CD4-positive, alpha-beta memory T cell (primary cell): ENCODE data around the gene PER2. TPM values are rescaled to one million over a fixed set of nuclear protein-coding genes. Genes with fewer than 3 reads are reported as not detected.

Source experiments
- CTCF ChIA-PET: fragments of 350-600 bp; sonication (Branson Sonifier 250); formaldehyde crosslinking; loops from one replicate; lab custom pipeline; 2021; ENCODE audit warnings: inconsistent platforms; ENCODE audit not compliant: partially characterized antibody; lab: Charles Lee
- POLR2A ChIA-PET: fragments of 350-600 bp; sonication (Branson Sonifier 250); formaldehyde crosslinking; loops from one replicate; lab custom pipeline; 2021; ENCODE audit not compliant: partially characterized antibody; lab: Charles Lee
- DNase-seq, 5 donors: peaks; one replicate each; pipeline versions ENCODE4 v3.0.0 to v3.0.0-alpha.2; 2020 to 2022; ENCODE audit warnings: mixed read lengths in 1 of 5
- H3K27ac ChIP-seq: one replicate; pipeline ENCODE4 v1.7.0; 2013; ENCODE audit warnings: low read depth, low read length
- H3K27me3 ChIP-seq: 2 replicates; pipeline ENCODE4 v1.7.0; 2013; ENCODE audit warnings: mild to moderate bottlenecking, low read length, moderate library complexity; ENCODE audit not compliant: insufficient read depth
- H3K36me3 ChIP-seq: 2 replicates; pipeline ENCODE4 v1.7.0; 2013; ENCODE audit warnings: mild to moderate bottlenecking, low read length, moderate library complexity; ENCODE audit not compliant: insufficient read depth
- H3K4me1 ChIP-seq: 2 replicates; pipeline ENCODE4 v1.7.0; 2013; ENCODE audit warnings: mild to moderate bottlenecking, low read length, moderate library complexity; ENCODE audit not compliant: insufficient read depth
- H3K4me3 ChIP-seq, 2 donors: one replicate each; pipeline ENCODE4 v1.7.0; 2013; ENCODE audit warnings: low read length in 2 of 2, mild to moderate bottlenecking in 1 of 2
- H3K9me3 ChIP-seq, 2 donors: one replicate each; pipeline ENCODE4 v1.7.0; 2013; ENCODE audit warnings: low read length in 2 of 2, control low read depth in 1 of 2; ENCODE audit not compliant: control insufficient read depth in 1 of 2
- H3K27ac Mint-ChIP-seq, 7 donors: one replicate each; pipeline ENCODE4 v1.8.0; 2020 to 2021; ENCODE audit warnings: mixed read lengths in 7 of 7, mild to moderate bottlenecking in 6 of 7, inconsistent platforms in 3 of 7, moderate library complexity in 3 of 7
- H3K27me3 Mint-ChIP-seq, 2 donors: one replicate each; pipeline ENCODE4 v1.8.0; 2020 to 2021; ENCODE audit warnings: mixed read lengths in 2 of 2
- H3K36me3 Mint-ChIP-seq, 2 donors: one replicate each; pipeline ENCODE4 v1.8.0; 2020 to 2021; ENCODE audit warnings: mixed read lengths in 2 of 2, inconsistent platforms in 1 of 2, mild to moderate bottlenecking in 1 of 2
- H3K4me1 Mint-ChIP-seq, 4 donors: one replicate each; pipeline ENCODE4 v1.8.0; 2020 to 2021; ENCODE audit warnings: mixed read lengths in 4 of 4, mild to moderate bottlenecking in 1 of 4
- H3K4me3 Mint-ChIP-seq, 8 donors: one replicate each; pipeline ENCODE4 v1.8.0; 2020 to 2021; ENCODE audit warnings: mixed read lengths in 8 of 8, mild to moderate bottlenecking in 7 of 8, moderate library complexity in 6 of 8, inconsistent platforms in 3 of 8
- H3K9me3 Mint-ChIP-seq, 8 donors: one replicate each; pipeline ENCODE4 v1.8.0; 2020 to 2021; ENCODE audit warnings: mixed read lengths in 8 of 8, mild to moderate bottlenecking in 5 of 8, inconsistent platforms in 3 of 8, moderate library complexity in 1 of 8
- intact Hi-C: fragments of 100-400 bp; cut with micrococcal nuclease; formaldehyde crosslinking; loops from one replicate; pipeline ENCODE4 v1.15.1; 2023
- polyA plus RNA-seq, 2 donors: library from polyadenylated mRNA; unstranded; fragments of 300-500 nt; fragmentation: Illumina TruSeq; gene quantifications; one replicate each; pipeline ENCODE4 v1.2.3, GENCODE V29; 2021
- total RNA-seq, 2 experiments: library from RNA; stranded (reverse); gene quantifications; one replicate each; pipeline ENCODE4 v1.2.3, GENCODE V29; 2021

The PER2 gene
- total and polyA plus RNA-seq, 4 experiments from 2014 or later: 0.42 to 13.4 (median 8.4) TPM

GRCh38 chr2:238308177-238308576 lies 19.8 kb upstream of the PER2 start:
- H3K36me3 Mint-ChIP-seq: no peaks in the 10 kb centered on the region
- no peak for DNase-seq
- H3K27ac ChIP-seq: no peak overlapping the region
- no peaks in the 10 kb centered on the region for H3K36me3 ChIP-seq
- H3K27me3 ChIP-seq: no peaks in the 10 kb centered on the region
- no peaks in the 10 kb centered on the region for H3K4me1 Mint-ChIP-seq
- H3K4me3 ChIP-seq: no peak overlapping the region
- H3K4me3 Mint-ChIP-seq: no peak overlapping the region
- intact Hi-C loops: no loop called here
- peaks cover 5 to 6% of the 10 kb centered on the region in 2 donors for H3K27me3 Mint-ChIP-seq
- H3K9me3 Mint-ChIP-seq: no peaks in the 10 kb centered on the region
- CTCF ChIA-PET: no interaction called here
- H3K4me1 ChIP-seq: no peaks in the 10 kb centered on the region
- no peaks in the 10 kb centered on the region for H3K9me3 ChIP-seq
- no peak overlapping the region for H3K27ac Mint-ChIP-seq
- POLR2A ChIA-PET: no interaction called here

- H3K27me3 Mint-ChIP-seq: peaks cover 6 to 7% of the 10 kb centered on the region in 2 donors
- no peaks in the 10 kb centered on the region for H3K9me3 Mint-ChIP-seq
- no peaks in the 10 kb centered on the region for H3K36me3 ChIP-seq
- DNase-seq: no peak
- no peaks in the 10 kb centered on the region for H3K36me3 Mint-ChIP-seq
- no peaks in the 10 kb centered on the region for H3K9me3 ChIP-seq
- ChIA-PET POLR2A (no interaction called here), CTCF (no interaction called here)
- H3K4me3 Mint-ChIP-seq: no peak overlapping the region
- no peaks in the 10 kb centered on the region for H3K4me1 Mint-ChIP-seq
- H3K27ac Mint-ChIP-seq: no peak overlapping the region
- H3K27me3 ChIP-seq: no peaks in the 10 kb centered on the region
- no peaks in the 10 kb centered on the region for H3K4me1 ChIP-seq
- no peak overlapping the region for H3K4me3 ChIP-seq
- H3K27ac ChIP-seq: no peak overlapping the region
- intact Hi-C loops: no loop called here
Observed at GRCh38 chr2:238306672-238306998, 18.2 kb upstream of the PER2 start.

GRCh38 chr2:238305965-238306671 lies 17.7 kb upstream of the PER2 start:
- Mint-ChIP-seq H3K27me3 (peaks cover 6 to 7% of the 10 kb centered on the region in 2 donors), H3K9me3 (no peaks in the 10 kb centered on the region), H3K4me1 (no peaks in the 10 kb centered on the region), H3K27ac (no peak overlapping the region), H3K36me3 (no peaks in the 10 kb centered on the region), H3K4me3 (no peak overlapping the region)
- no peaks in the 10 kb centered on the region for H3K9me3 ChIP-seq
- POLR2A ChIA-PET: no interaction called here
- H3K4me3 ChIP-seq: no peak overlapping the region
- no peak for DNase-seq
- intact Hi-C loops: no loop called here
- CTCF ChIA-PET: no interaction called here
- H3K27me3 ChIP-seq: no peaks in the 10 kb centered on the region
- H3K27ac ChIP-seq: no peak overlapping the region
- no peaks in the 10 kb centered on the region for H3K4me1 ChIP-seq
- no peaks in the 10 kb centered on the region for H3K36me3 ChIP-seq

DNA sequence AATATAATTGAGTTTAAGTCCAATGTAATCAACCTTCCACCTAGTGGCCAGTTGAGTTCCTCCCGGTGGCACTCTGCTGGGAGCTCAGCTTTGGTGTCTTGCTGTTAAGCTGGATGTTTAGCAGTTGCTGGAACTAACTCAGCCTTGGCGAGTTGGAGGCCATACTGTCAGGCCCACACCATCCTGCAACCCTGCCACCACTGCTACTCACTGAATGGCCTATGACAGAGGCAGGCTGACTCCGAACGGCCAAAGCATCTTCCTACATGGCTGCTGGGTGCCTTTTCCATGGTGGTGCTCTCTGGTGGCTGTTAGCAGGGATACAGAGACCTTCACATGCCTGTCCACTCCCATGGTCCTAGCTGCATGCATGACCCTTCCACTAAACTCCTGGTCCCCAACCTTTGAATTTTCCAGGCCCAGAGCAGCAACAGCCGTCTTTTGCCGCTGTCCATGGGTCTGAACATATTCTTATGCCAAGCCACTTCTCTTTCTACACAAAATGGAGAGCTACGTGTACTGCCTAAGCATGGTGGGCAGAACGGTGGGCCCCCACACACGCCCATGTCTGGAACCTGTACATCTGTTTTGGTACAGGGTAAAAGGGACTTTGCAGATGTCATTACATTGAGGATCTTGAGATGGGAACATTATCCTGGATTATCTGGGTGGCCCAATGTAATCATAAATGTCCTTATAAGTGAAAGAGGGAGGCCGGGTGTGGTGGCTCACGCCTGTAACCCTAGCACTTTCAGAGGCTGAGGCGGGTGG lies 16.9 kb upstream of the PER2 start:
- Mint-ChIP-seq H3K27ac (peak overlapping the region in 1 of 7 donors; percentile 12), H3K4me1 (no peaks in the 10 kb centered on the region), H3K36me3 (no peaks in the 10 kb centered on the region), H3K27me3 (peaks cover 6% of the 10 kb centered on the region in 2 donors), H3K9me3 (no peaks in the 10 kb centered on the region), H3K4me3 (no peak overlapping the region)
- intact Hi-C loops: no loop called here
- H3K4me3 ChIP-seq: no peak overlapping the region
- no peak overlapping the region for H3K27ac ChIP-seq
- H3K36me3 ChIP-seq: no peaks in the 10 kb centered on the region
- ChIA-PET CTCF (no interaction called here), POLR2A (no interaction called here)
- no peaks in the 10 kb centered on the region for H3K27me3 ChIP-seq
- no peaks in the 10 kb centered on the region for H3K4me1 ChIP-seq
- DNase-seq: no peak
- no peaks in the 10 kb centered on the region for H3K9me3 ChIP-seq

GRCh38 chr2:238304116-238304515 lies 15.7 kb upstream of the PER2 start:
- CTCF ChIA-PET: interaction anchor here (0.6 kb wide), 1 partner anchor 37 kb away, joined by 3 read pairs; no protein-coding TSS in a partner anchor
- no peak overlapping the region for H3K27ac Mint-ChIP-seq

GRCh38 chr2:238302751-238303150 lies 14.3 kb upstream of the PER2 start:
- H3K27ac Mint-ChIP-seq: no peak overlapping the region
- H3K4me3 Mint-ChIP-seq: no peak overlapping the region
- no peak for DNase-seq
- H3K27me3 Mint-ChIP-seq: peaks cover 7% of the 10 kb centered on the region in 2 donors
- no peaks in the 10 kb centered on the region for H3K9me3 ChIP-seq
- intact Hi-C loops: no loop called here
- H3K27ac ChIP-seq: no peak overlapping the region
- no peak overlapping the region for H3K4me3 ChIP-seq
- H3K4me1 ChIP-seq: no peaks in the 10 kb centered on the region
- no peaks in the 10 kb centered on the region for H3K36me3 Mint-ChIP-seq
- ChIA-PET CTCF (no interaction called here), POLR2A (no interaction called here)
- no peaks in the 10 kb centered on the region for H3K9me3 Mint-ChIP-seq
- H3K27me3 ChIP-seq: no peaks in the 10 kb centered on the region
- H3K36me3 ChIP-seq: no peaks in the 10 kb centered on the region
- peaks cover 0 to 5% (median 0%) of the 10 kb centered on the region in 4 donors for H3K4me1 Mint-ChIP-seq

More at GRCh38 chr2:238304116-238304515, 15.7 kb upstream of the PER2 start:
- POLR2A ChIA-PET: no interaction called here
- Histone ChIP-seq H3K9me3 (no peaks in the 10 kb centered on the region), H3K36me3 (no peaks in the 10 kb centered on the region), H3K27ac (no peak overlapping the region), H3K4me3 (no peak overlapping the region), H3K27me3 (no peaks in the 10 kb centered on the region), H3K4me1 (no peaks in the 10 kb centered on the region)
- no peaks in the 10 kb centered on the region for H3K36me3 Mint-ChIP-seq
- intact Hi-C loops: no loop called here
- H3K27me3 Mint-ChIP-seq: peaks cover 3 to 5% of the 10 kb centered on the region in 2 donors
- H3K4me3 Mint-ChIP-seq: no peak overlapping the region
- no peaks in the 10 kb centered on the region for H3K4me1 Mint-ChIP-seq
- no peaks in the 10 kb centered on the region for H3K9me3 Mint-ChIP-seq
- no peak for DNase-seq

GRCh38 chr2:238302087-238302486 lies 13.7 kb upstream of the PER2 start:
- Histone ChIP-seq H3K27me3 (no peaks in the 10 kb centered on the region), H3K27ac (no peak overlapping the region), H3K9me3 (no peaks in the 10 kb centered on the region), H3K36me3 (no peaks in the 10 kb centered on the region), H3K4me3 (no peak overlapping the region), H3K4me1 (no peaks in the 10 kb centered on the region)
- intact Hi-C loops: no loop called here
- H3K36me3 Mint-ChIP-seq: no peaks in the 10 kb centered on the region
- POLR2A ChIA-PET: no interaction called here
- CTCF ChIA-PET: no interaction called here
- no peak overlapping the region for H3K4me3 Mint-ChIP-seq
- no peak for DNase-seq
- H3K27me3 Mint-ChIP-seq: peaks cover 7% of the 10 kb centered on the region in 2 donors
- H3K9me3 Mint-ChIP-seq: no peaks in the 10 kb centered on the region
- peaks cover 0 to 5% (median 0%) of the 10 kb centered on the region in 4 donors for H3K4me1 Mint-ChIP-seq
- no peak overlapping the region for H3K27ac Mint-ChIP-seq
